CD14-positive monocyte (primary cell): ENCODE results near the gene ARL5C. TPM values are rescaled to one million over a fixed set of nuclear protein-coding genes. Genes with fewer than 3 reads are reported as not detected.

Experiments used
- DNase-seq, 3 donors: peaks; one replicate each; pipeline ENCODE4 v3.0.0-alpha.2; 2011 to 2022
- H2AFZ ChIP-seq: 2 replicates; pipeline ENCODE4 v1.6.0; 2012; ENCODE audit warnings: mild to moderate bottlenecking, low read depth, low read length, inconsistent platforms; ENCODE audit not compliant: insufficient read depth, poor library complexity, severe bottlenecking
- H3K27ac ChIP-seq, 2 donors: 1 replicate in 1 of 2; 2 replicates in 1 of 2; pipeline ENCODE4 v1.5.1; 2012 to 2013; ENCODE audit warnings: low read length in 2 of 2, control low read depth in 1 of 2, inconsistent platforms in 1 of 2, low read depth in 1 of 2, mild to moderate bottlenecking in 1 of 2
- H3K27me3 ChIP-seq, 2 donors: one replicate each; pipeline versions ENCODE4 v1.6.0 to v1.6.1; 2011 to 2013; ENCODE audit warnings: low read length in 2 of 2; ENCODE audit not compliant: control insufficient read depth in 2 of 2, insufficient read depth in 2 of 2
- H3K36me3 ChIP-seq, 2 donors: replicated peaks in 1 of 2; 1 replicate in 1 of 2; 2 replicates in 1 of 2; pipeline versions ENCODE4 v1.5.1 to v1.6.1; 2012 to 2013; ENCODE audit warnings: low read length in 2 of 2, control low read depth in 1 of 2, inconsistent platforms in 1 of 2, mild to moderate bottlenecking in 1 of 2; ENCODE audit not compliant: insufficient read depth in 2 of 2, control insufficient read depth in 1 of 2
- H3K4me1 ChIP-seq, 2 donors: 1 replicate in 1 of 2; 2 replicates in 1 of 2; pipeline versions ENCODE4 v1.5.1 to v1.6.1; 2012 to 2013; ENCODE audit warnings: low read length in 2 of 2, control low read depth in 1 of 2, inconsistent platforms in 1 of 2, mild to moderate bottlenecking in 1 of 2, moderate library complexity in 1 of 2; ENCODE audit not compliant: insufficient read depth in 2 of 2, control insufficient read depth in 1 of 2
- H3K4me2 ChIP-seq: replicated peaks from 2 replicates; pipeline ENCODE3; 2012; ENCODE audit warnings: low read length, moderate library complexity, mild to moderate bottlenecking; ENCODE audit not compliant: poor library complexity, severe bottlenecking; ENCODE audit errors: extremely low read depth
- H3K4me3 ChIP-seq, 3 experiments: fragments of 200-600 bp in 1 of 3; sonication (generic) in 1 of 3; replicated peaks in 1 of 3; 1 replicate in 2 of 3; 2 replicates in 1 of 3; pipeline ENCODE4 v1.5.1; 2011 to 2013; ENCODE audit warnings: low read length in 3 of 3, mild to moderate bottlenecking in 3 of 3, control low read depth in 2 of 3, low read depth in 2 of 3, inconsistent platforms in 1 of 3, moderate library complexity in 1 of 3
- H3K79me2 ChIP-seq: 2 replicates; pipeline ENCODE4 v1.6.0; 2012; ENCODE audit warnings: mild to moderate bottlenecking, control low read depth, inconsistent platforms, low read length, moderate library complexity; ENCODE audit not compliant: insufficient read depth
- H3K9ac ChIP-seq: 2 replicates; pipeline ENCODE4 v1.6.0; 2017; ENCODE audit warnings: low read length, mild to moderate bottlenecking; ENCODE audit not compliant: insufficient read depth, poor library complexity, severe bottlenecking
- H3K9me3 ChIP-seq, 2 donors: replicated peaks in 1 of 2; 1 replicate in 1 of 2; 2 replicates in 1 of 2; pipeline versions ENCODE4 v1.5.1 to v1.6.1; 2012 to 2013; ENCODE audit warnings: low read length in 2 of 2, control low read depth in 1 of 2; ENCODE audit not compliant: control insufficient read depth in 1 of 2, insufficient read depth in 1 of 2
- H4K20me1 ChIP-seq: 2 replicates; pipeline ENCODE4 v1.6.0; 2012; ENCODE audit warnings: mild to moderate bottlenecking, low read length, control low read depth, moderate library complexity; ENCODE audit not compliant: insufficient read depth
- H3K27ac Mint-ChIP-seq, 7 donors: one replicate each; pipeline ENCODE4 v1.8.0; 2020; ENCODE audit warnings: mild to moderate bottlenecking in 7 of 7, mixed read lengths in 7 of 7, moderate library complexity in 6 of 7, inconsistent platforms in 2 of 7
- H3K27me3 Mint-ChIP-seq, 3 donors: one replicate each; pipeline ENCODE4 v1.8.0; 2021 to 2022; ENCODE audit warnings: low read depth in 3 of 3, mild to moderate bottlenecking in 3 of 3, mixed read lengths in 3 of 3, moderate library complexity in 3 of 3, inconsistent platforms in 1 of 3
- H3K36me3 Mint-ChIP-seq, 2 donors: one replicate each; pipeline ENCODE4 v1.8.0; 2020; ENCODE audit warnings: mixed read lengths in 2 of 2, inconsistent platforms in 1 of 2, mild to moderate bottlenecking in 1 of 2
- H3K4me1 Mint-ChIP-seq: one replicate; pipeline ENCODE4 v1.8.0; 2020; ENCODE audit warnings: mild to moderate bottlenecking, mixed read lengths
- H3K4me3 Mint-ChIP-seq, 2 donors: one replicate each; pipeline ENCODE4 v1.8.0; 2020; ENCODE audit warnings: mild to moderate bottlenecking in 2 of 2, mixed read lengths in 2 of 2, moderate library complexity in 1 of 2
- H3K9me3 Mint-ChIP-seq, 7 donors: one replicate each; pipeline ENCODE4 v1.8.0; 2020 to 2022; ENCODE audit warnings: mixed read lengths in 7 of 7, mild to moderate bottlenecking in 6 of 7, moderate library complexity in 6 of 7, inconsistent platforms in 2 of 7
- CTCF ChIP-seq: fragments of 200-600 bp; IDR thresholded peaks from one replicate; pipeline ENCODE4 v1.8.0; 2022; ENCODE audit warnings: antibody characterized with exemption, mild to moderate bottlenecking
- WGBS: methylation state at CpG from one replicate; pipeline ENCODE4 v1.1.5; 2013; ENCODE audit warnings: missing lambda C conversion rate; ENCODE audit not compliant: insufficient coverage; 5-methylcytosine and 5-hydroxymethylcytosine counted together
- intact Hi-C, 2 donors: fragments of 100-400 bp; cut with micrococcal nuclease; formaldehyde crosslinking; loops; one replicate each; pipeline versions ENCODE4 v1.15.0 to v1.15.1; 2023
- polyA plus RNA-seq, 3 donors: library from polyadenylated mRNA; depleted of rRNA in 1 of 3; unstranded in 2 of 3; stranded (reverse) in 1 of 3; fragments of 300-500 nt in 2 of 3; fragments of >200 nt in 1 of 3; fragmentation: Illumina TruSeq in 2 of 3; gene quantifications; 1 replicate in 2 of 3; 2 replicates in 1 of 3; pipeline ENCODE4 v1.2.3, GENCODE V29; 2012 to 2021

Gene ARL5C
- polyA plus RNA-seq, 3 donors = 0.04 TPM; not detected in 2

GRCh38 chr17:39107155-39107554 is 58.8 kb downstream of the ARL5C start:
- Histone ChIP-seq H3K36me3 (no peaks in the 10 kb centered on the region), H4K20me1 (no peaks in the 10 kb centered on the region), H3K9me3 (no peaks in the 10 kb centered on the region), H2AFZ (no peak overlapping the region), H3K27me3 (peaks cover 0 to 8% of the 10 kb centered on the region in 2 donors), H3K4me3 (no peak overlapping the region), H3K27ac (no peak overlapping the region), H3K4me2 (no peak overlapping the region), H3K4me1 (peaks cover 0 to 5% of the 10 kb centered on the region in 2 donors), H3K79me2 (no peaks in the 10 kb centered on the region), H3K9ac (no peak overlapping the region)
- no peak for DNase-seq
- peak overlapping the region in 1 of 2 donors; percentile 47 for H3K4me3 Mint-ChIP-seq
- no peaks in the 10 kb centered on the region for H3K36me3 Mint-ChIP-seq
- H3K9me3 Mint-ChIP-seq = peaks cover 0 to 2% (median 0%) of the 10 kb centered on the region in 7 donors
- WGBS = 91% methylated on average over 7 of the region's 7 CpGs
- TF ChIP-seq CTCF = no peak
- no peak overlapping the region for H3K27ac Mint-ChIP-seq
- H3K4me1 Mint-ChIP-seq = peaks cover 4% of the 10 kb centered on the region
- intact Hi-C loops = no loop called here
- H3K27me3 Mint-ChIP-seq = peaks cover 2 to 39% (median 17%) of the 10 kb centered on the region in 3 donors

Other genes starting within 250 kb of the ARL5C start
- not detected for gene FBXO47, start 198.8 kb downstream of the ARL5C start, polyA plus RNA-seq
- gene PLXDC1, start 14.5 kb downstream of the ARL5C start, polyA plus RNA-seq = under 1 TPM in 1 of 3 donors, not detected in 2; 0.21 TPM
- gene CACNB1, start 31.5 kb upstream of the ARL5C start, polyA plus RNA-seq = 10 to 100 TPM in 1 of 3 donors, under 1 TPM in 2; 0.13 to 22.1 (median 0.31) TPM
- gene RPL19, start 34.1 kb upstream of the ARL5C start, polyA plus RNA-seq = 1,000 to 10,000 TPM; 1,069 to 1,809 (median 1,232) TPM
- gene STAC2, start 59.8 kb upstream of the ARL5C start, polyA plus RNA-seq = not detected
- gene FBXL20, start 235.5 kb upstream of the ARL5C start, polyA plus RNA-seq = 1 to 10 TPM; 4.0 to 7.7 (median 4.7) TPM